ENCODE data around the gene FAM90A26. TPM values are rescaled to one million over a fixed set of nuclear protein-coding genes. Genes with fewer than 3 reads are reported as not detected.
"Not testable (repeated sequence)": the region's sequence is repeated elsewhere in the genome, so short reads cannot be mapped to it uniquely, and the experiment has no call there.

The FAM90A26 gene, protein sequence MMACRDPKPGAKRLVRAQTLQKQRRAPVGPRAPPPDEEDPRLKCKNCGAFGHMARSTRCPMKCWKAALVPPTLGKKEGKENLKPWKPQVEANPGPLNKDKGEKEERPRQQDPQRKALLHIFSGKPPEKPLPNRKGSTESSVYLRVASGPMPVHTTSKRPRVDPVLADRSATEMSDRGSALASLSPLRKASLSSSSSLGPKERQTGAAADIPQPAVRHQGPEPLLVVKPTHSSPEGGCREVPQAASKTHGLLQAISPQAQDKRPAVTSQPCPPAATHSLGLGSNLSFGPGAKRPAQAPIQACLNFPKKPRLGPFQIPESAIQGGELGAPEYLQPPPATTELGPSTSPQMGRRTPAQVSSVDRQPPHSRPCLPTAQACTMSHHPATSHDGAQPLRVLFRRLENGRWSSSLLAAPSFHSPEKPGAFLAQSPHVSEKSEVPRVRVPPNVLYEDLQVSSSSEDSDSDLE
- total RNA-seq: not detected

DNA sequence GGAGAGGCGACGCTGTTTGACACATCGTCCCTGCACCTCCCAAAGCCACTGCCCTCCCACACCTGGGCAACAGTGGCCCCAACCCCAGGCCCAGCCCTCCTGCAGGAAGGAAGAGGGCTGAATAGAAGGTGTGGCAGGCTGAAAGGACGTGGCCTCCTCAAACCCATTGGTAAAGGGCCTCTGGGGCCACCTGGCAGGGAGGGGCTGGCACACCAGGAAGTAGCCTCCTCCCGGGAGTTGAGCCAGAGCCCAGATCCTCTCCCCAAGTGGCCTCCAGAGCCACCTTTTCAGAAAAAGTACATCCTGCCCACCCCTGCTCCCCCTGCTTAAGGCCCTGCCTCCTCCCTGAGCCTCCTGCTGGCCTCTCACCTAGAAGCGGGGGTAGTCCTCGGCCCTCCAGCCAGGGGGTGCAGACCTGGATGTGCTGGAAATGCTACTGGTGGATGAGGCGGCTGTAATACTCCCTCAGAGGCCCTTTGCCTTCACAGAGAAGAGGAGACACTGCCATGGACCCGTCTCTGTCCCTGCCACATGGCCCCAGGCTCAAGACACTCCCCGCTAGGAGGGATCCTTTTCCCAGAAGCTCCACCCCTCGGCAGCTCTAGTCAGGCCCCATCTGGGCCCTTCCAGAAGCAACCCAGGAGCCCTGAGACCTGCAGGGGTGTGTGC, at the start of gene FAM90A26:
FAM90A26 (plus strand) TSS at position 619 of the 669 bp plus-strand sequence. CDS start 2,764 bp downstream, outside the sequence.
- not testable (repeated sequence) for ATAC-seq

DNA sequence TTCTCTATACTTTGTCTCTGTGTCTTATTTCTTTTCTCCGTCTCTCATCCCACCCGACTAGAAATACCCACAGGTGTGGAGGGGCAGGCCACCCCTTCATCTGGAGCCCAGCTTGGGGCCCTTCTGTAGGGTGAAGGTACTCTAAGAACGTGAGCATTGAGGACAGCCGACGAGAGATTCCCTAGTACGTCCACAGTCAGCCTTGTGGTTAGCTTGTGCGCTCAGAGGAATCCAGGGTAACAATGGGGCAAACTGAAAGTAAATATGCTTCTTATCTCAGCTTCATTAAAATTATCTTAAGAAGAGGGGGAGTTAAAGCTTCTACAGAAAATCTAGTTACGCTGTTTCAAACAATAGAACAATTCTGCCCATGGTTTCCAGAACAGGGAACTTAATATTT, 47.5 kb upstream of the FAM90A26 start:
- not testable (repeated sequence) for ATAC-seq

DNA sequence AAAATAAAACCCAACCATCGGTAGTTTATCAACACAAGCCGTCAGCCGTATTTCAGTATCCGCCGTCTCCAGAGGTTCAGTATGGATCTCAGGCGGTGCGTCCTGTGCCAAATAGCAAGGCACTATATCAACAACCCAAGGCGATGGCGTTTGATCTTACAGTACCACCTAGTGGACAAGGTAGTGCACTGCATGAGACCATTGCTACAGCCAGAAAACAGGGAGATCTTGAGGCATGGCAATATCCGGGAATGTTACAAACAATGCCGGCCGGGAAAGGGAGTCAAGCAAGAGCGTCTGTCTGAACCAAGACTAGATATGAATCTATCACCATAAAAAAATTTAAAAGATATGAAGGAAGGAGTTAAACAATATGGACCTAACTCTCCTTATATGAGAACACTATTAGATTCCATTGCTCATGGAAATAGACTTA, 46.6 kb upstream of the FAM90A26 start:
- ATAC-seq: not testable (repeated sequence)

DNA sequence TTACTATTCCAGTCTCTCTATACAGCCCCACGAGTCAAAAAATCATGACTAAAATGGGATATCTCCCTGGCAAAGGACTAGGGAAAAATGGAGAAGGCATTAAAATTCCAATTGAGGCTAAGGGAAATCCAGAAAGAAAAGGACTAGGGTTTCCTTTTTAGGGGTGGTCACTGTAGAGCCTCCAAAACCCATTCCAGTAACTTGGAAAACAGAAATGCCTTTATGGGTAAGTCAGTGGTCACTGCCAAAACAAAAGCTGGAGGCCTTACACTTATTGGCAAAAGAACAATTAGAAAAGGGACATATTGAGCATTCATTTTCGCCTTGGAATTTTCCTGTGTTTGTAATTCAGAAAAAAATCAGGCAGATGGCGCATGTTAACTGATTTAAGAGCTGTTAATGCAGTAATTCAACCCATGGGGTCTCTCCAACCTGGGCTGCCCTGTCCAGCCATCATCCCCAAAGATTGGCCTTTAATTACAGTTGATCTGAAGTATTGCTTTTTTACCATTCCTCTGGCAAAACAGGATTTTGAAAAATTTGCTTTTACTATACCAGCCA, 44.5 kb upstream of the FAM90A26 start:
- not testable (repeated sequence) for ATAC-seq

DNA sequence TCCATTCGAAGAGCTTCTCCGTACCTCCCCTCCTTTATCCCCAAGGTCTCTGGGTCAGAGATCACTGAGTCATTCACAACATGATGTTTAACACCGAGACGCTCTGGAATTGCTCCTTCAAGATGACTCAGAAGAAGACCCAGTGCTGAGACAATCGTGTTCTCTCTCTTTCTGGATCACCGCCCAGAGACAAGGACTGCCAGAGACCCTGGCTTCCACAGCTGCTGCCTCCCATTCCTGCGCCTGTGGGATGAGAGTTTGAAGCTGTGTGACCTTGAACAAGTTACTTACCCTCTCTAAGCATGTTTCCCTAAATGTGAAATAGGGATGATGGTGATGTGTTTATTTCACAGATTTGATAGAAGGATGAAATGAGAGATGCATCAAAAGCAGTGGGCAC, 38.8 kb upstream of the FAM90A26 start:
- ATAC-seq: not testable (repeated sequence)

DNA sequence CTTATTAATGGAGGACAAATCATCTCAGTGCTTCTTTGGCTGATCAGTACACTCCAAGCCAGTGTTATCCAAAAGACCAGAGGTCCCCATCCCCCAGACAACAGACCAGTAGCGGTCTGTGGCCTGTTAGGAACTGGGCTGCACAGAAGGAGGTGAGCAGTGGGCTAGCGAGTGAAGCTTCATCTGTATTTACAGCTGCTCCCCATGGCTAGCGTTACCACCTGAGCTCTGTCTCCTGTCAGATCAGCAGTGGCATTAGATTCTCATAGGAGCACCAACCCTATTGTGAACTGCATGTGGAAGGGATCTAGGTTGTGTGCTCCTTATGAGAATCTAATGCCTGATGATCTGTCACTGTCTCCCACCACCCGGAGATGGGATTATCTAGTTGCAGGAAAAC, 37.4 kb upstream of the FAM90A26 start:
- ATAC-seq: not testable (repeated sequence)

DNA sequence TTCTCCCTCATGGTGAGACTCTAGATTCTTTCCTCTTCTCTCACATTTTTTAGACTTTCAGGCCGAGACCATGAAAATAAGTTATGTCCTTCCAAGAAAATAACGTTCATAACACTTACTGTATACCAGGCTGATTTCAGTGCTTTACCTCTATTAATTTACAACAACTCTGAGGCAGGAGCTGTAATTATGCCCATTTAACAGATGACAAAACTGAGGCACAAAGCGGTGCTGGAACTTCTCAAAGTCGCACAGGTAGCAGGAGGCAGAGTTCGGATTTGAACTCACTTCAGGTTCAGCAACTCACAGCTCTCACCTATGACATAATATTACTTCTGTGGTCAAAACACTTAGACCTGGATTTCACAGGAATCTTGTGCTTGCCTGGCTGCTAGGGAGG, 36.2 kb upstream of the FAM90A26 start:
- not testable (repeated sequence) for ATAC-seq

DNA sequence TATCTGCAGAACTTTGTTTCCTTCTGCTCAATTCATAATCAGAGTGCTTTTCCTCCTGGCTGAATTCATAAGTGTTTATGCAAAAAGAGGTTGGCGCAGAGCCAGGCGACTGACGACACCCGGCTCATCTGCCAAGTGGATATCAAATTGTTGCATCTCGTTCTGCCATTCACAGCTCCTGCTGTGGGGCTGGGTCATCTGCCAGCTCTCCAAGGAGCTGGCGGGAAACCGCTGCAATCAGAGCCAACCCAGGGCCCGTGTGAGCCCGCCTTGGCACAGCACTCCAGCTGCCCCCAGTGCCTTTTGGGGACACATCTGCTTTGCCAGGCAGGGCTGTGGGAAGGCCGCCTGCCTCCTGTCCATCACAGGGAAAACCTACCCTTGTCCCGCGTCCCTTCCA, 35.7 kb upstream of the FAM90A26 start:
- ATAC-seq: not testable (repeated sequence)

DNA sequence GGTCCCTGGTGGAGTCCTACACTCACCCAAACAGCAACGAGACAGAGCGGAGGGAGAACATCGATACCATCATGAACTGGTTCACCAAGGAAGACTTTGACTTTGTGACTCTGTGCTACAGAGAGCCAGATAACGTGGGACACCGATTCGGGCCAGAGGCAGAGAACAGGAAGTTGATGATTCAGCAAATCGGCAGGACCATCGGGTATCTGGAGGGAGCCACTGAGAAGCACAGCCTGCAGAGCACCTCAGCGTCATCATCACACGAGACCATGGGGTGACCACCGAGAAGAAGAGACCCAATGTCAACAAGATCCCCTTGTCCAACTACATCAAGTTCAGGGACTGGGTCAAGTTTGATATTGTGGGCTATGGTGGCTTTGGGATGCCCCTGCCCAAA, 29.2 kb upstream of the FAM90A26 start:
- ATAC-seq: not testable (repeated sequence)

DNA sequence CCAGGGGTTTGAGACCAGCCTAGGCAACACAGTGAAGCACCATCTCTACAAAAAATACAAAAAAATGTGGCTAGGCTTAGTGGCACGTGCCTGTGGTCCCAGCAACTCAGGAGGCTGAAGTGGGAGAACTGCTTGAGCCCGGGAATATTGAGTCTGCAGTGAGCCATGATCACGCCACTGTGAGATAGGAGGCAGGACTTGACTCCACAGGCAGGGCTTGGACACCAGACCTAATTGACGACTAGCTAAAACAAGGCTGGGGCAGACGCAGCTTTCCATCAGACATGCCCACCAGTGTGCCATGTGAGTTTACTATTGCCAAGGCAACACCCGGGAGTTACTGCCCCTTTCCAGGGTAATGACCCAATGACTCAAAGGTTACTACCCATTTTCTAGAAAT, 27.4 kb upstream of the FAM90A26 start:
- ATAC-seq: not testable (repeated sequence)

DNA sequence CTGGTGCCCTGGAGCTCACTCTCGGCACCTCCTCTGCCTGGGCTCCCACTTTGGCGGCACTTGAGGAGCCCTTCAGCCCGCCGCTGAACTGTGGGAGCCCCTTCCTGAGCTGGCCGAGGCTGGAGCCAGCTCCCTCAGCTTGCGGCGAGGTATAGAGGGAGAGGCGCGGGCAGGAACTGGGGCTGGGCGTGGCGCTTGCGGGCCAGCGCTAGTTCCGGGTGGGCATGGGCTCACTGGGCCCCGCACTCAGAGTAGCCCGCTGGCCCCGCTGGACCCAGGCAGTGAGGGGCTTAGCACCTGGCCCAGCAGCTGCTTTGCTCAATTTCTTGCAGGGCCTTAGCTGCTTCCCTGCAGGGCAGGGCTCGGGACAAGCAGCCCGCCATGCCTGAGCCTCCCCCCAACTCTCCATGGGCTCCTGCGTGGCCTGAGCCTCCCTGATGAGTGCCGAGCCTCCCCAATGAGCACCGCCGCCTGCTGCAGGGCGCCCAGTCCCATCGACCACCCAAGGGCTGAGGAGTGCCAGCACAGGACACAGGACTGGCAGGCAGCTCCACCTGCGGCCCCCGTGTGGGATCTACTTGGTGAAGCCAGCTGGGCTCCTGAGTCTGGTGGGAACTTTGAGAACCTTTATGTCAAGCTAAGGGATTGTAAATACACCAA, 26.7 kb upstream of the FAM90A26 start:
- no peak for ATAC-seq

DNA sequence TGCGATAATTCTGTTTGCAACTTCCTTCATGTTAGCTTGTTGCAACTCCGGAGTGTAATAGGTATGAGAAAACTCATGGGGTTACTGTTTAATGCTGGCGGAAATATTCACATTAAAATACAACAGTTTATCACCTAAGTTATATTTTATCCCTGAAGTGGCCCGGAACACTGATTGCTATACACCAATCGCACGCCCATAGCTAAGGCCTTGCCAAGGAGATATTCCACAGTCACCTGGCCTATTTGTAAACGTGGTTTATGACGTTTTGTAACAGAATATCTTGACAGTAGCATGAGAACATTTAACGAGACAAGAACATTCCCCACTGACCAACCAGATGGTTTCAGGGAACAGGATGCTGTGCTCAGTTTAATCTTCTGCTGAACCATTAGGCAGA, 23.2 kb upstream of the FAM90A26 start:
- ATAC-seq: no peak

DNA sequence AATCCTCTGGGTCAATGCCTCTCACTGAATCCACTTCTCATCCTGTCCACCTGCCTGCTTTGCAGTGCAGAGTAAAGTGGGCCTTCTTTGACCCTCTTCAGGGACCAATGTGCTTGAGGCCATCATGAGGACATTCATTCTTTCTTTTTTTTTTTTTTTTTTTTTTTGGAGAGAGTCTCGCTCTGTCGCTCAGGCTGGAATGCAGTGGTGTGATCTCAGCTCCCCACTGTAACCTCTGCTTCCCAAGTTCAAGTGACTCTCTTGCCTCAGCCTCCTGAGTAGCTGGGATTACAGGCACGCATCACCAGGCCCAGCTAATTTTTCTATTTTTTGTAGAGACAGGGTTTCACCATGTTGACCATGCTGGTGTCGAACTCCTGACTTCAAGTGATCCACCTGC, 22.8 kb upstream of the FAM90A26 start:
- not testable (repeated sequence) for ATAC-seq

DNA sequence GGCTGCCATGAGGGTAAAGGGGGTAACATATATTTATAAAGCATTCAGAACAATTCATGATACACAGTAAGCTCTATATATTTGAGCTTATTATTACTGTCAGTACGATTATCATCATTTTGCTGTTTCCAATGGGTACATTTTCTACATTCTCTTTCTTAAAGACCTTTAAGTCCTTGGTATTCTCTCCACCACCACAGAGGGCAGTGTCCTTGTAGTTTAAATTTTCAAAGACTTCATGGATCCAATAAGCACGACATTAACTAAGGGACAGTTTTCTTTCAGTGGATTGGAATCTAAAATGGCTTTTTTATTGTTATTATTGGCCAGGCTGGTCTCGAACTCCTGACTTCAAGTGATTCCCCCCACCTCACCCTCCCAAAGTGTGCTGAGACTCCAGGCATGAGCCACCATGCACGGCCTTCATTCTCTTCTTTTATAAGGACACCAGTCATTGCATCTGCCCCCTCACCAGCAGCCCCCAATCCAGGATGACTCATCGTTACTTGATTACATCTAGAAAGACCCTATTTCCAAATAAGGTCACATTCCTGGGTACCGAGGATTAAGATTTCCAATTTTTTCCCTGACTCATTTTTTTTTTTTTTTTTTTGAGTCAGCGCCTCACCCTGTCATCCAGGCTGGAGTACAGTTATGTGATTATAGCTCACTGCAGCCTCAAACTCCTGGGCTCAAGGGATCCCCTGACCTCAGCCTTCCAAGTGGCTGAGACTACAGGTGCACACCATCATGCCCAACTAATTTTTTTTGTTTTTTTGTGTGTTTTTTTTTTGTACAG, 21.4 kb upstream of the FAM90A26 start:
- ATAC-seq: not testable (repeated sequence)

DNA sequence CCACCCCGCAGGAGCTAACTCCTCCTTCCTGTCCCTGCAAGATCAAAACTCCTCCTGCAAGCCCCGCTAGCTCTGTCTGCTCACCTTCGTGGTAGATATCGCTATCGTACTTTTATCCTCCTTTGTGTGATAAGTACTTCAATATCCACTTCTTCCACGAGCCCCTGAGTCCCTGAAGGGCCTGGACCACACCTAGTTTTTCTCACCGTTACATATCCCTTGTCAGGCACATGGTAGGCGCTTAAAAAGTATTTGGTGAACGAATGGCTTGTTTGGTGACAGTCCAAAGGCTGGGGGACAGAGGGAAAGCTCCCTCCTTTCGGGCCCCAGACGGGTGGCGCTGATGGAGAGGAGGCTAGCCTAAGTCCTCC, 18.4 kb upstream of the FAM90A26 start:
- not testable (repeated sequence) for ATAC-seq

DNA sequence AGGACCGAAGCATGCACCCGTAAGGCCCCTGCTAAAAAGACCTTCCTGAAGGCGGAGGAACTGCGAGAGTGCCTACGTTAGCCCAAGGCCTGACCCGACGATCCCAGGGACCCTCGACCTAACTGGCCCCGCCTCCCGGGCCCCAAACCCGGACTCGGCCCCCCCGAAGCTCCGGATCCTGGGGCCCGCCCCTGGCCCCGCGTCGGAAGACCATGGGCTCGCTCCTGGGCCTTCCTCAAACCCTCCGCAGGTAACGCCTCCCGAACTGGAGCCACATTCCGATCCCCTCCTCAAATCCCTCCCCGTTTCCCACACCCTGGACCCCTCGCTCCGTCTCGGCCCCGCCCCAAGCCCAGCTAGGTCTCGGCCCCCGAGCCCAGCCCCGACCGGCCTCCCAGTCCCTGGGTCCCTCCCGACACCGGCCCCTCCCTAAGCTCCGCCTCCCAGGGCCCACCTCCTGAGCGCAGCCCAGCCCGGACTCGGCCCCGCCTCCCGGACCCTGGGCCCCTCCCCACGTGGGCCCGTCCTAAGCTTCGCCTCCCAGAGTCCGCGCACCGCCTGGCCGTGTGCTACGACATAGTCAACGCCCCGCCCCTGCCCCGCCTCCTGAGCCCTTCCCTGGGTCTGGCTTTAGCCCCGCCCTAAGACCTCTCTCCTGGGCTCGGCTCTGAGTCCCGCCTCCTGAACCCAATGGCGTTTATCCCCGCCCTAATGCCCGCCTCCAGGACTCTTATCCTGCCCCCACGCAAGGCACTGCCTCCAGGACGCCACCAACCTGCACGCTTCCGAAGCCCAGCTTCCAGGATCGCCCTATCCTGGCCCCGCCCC, 17.8 kb upstream of the FAM90A26 start:
- peak; percentile 98 for ATAC-seq

DNA sequence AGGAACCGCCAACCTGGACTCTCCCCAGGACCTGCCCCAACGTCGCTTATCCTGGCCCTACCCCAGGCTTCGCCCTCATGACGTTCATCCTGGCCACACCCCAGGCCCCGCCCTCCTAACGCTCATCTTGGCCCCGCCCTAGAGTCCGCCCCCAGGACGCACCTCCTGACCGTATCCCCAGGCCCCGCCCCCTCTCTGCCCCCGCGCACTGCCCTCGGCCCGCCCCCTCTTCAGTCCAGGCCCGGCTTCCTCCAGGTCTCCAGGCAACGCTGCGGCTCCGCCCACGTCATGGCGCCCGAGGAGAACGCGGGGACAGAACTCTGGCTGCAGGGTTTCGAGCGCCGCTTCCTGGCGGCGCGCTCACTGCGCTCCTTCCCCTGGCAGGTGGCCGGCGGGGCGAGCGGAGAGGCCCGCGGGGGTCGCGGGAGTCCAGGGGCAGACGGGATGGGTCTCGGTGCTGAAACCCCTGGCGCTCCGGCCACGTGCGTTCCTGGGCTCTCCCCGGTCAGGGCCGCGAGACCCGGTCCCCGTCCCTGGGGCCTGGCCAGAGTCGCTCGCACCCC, 17.1 kb upstream of the FAM90A26 start:
- ATAC-seq: peak; percentile 100

DNA sequence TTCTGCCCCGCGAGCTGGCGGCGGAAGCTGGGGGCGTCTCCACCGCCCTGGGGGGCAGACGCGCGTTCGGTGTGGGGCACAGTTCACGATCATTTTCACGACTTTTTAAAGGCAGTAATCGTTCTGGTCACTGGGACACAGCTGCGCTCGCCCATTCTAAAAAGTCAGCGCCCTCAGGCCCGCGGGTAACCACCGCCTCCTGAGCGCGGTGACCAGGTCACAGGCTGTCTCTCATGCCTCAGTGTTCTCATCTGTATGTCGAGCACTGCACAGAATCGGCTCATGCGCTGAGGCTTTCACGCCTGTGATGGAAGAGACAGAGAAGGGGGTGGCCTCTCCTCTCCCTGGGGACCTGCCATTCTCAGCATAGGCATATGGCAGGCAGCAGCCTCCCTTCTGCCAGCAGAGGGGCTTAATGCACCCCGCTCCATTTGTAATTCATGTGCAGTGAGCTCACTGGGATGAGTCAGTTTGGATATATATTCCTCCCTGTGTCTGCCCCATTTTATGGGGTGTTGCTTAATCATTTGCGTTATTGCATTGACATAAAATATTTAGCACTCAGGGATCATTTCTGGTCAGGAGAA, 16.5 kb upstream of the FAM90A26 start:
- ATAC-seq: not testable (repeated sequence)

DNA sequence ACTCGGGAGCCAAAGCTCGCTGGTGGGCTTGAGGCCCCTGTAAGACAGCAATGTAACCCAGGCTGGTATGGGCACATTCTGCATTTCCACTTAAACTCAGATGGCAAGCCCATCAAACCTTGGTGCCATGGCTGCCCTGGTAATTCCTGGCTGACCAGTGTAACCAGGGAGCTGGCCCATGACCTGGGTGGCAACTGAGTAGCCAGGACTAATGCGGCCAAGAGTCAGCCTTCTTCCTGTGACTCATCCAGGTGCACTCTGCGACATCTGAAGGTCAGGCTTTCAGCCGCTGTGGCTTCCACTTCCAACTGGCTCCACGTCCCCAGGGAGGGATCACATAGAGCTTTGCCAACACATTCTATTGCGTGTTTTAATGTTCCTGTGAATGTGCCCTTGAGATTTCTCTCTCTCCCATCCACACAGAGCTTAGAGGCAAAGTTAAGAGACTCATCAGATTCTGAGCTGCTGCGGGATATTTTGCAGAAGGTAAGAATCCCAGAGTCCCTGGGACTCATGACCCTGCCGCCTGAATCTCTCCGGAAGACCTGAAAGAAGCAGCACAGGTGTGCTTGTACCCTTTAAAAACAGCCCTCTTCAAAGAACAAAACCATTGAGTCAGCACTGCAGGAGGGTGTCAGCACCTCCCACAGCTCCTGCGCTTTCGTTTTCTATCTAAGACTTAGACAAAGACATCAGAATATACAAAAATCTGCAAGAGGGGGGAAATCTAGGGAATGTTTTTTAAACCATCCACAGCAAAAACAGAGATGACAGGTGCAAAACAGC, 14.9 kb upstream of the FAM90A26 start:
- ATAC-seq: not testable (repeated sequence)

Measured in esophagus mucosa (tissue), 1 donor.